A549 treated with AZD9567 at 1 μM for 4 hours (cell line): ENCODE results near the gene EMSY. TPM values are rescaled to one million over a fixed set of nuclear protein-coding genes. Genes with fewer than 3 reads are reported as not detected.

Experiments used
- total RNA-seq: library from RNA; stranded (reverse); fragments of 200-300 nt; extraction: Qiagen RNA extraction; gene quantifications from 5 replicates; pipeline ENCODE4 v1.2.3, GENCODE V29; 2022; ENCODE audit not compliant: insufficient read depth

Gene EMSY, protein sequence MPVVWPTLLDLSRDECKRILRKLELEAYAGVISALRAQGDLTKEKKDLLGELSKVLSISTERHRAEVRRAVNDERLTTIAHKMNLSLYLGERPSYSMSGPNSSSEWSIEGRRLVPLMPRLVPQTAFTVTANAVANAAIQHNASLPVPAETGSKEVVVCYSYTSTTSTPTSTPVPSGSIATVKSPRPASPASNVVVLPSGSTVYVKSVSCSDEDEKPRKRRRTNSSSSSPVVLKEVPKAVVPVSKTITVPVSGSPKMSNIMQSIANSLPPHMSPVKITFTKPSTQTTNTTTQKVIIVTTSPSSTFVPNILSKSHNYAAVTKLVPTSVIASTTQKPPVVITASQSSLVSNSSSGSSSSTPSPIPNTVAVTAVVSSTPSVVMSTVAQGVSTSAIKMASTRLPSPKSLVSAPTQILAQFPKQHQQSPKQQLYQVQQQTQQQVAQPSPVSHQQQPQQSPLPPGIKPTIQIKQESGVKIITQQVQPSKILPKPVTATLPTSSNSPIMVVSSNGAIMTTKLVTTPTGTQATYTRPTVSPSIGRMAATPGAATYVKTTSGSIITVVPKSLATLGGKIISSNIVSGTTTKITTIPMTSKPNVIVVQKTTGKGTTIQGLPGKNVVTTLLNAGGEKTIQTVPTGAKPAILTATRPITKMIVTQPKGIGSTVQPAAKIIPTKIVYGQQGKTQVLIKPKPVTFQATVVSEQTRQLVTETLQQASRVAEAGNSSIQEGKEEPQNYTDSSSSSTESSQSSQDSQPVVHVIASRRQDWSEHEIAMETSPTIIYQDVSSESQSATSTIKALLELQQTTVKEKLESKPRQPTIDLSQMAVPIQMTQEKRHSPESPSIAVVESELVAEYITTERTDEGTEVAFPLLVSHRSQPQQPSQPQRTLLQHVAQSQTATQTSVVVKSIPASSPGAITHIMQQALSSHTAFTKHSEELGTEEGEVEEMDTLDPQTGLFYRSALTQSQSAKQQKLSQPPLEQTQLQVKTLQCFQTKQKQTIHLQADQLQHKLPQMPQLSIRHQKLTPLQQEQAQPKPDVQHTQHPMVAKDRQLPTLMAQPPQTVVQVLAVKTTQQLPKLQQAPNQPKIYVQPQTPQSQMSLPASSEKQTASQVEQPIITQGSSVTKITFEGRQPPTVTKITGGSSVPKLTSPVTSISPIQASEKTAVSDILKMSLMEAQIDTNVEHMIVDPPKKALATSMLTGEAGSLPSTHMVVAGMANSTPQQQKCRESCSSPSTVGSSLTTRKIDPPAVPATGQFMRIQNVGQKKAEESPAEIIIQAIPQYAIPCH (N-terminal part only)
- total RNA-seq, result 9.7 to 13.7 TPM (median 12.8 TPM) in 5 replicates

GRCh38 chr11:76444384-76445120, at the start of gene EMSY:
TSS of gene EMSY (plus strand) at chr11:76445018. CDS start at chr11:76446939, 1,921 bp downstream.

Other genes starting within 250 kb of the EMSY start
- 1.2 to 2.1 TPM (median 1.3 TPM) in 5 replicates for gene WNT11, start 238.5 kb upstream of the EMSY start, total RNA-seq
- 44.0 to 55.6 TPM (median 48.2 TPM) in 5 replicates for gene THAP12, start 63.9 kb upstream of the EMSY start, total RNA-seq
- gene GVQW3, start 63.7 kb upstream of the EMSY start, total RNA-seq, result 0.64 to 1.6 TPM (median 1.3 TPM) in 5 replicates
- 0.13 to 0.33 TPM (median 0.19 TPM) in 4 of 5 replicates, not detected in the other for gene LRRC32, start 225.7 kb downstream of the EMSY start, total RNA-seq